Neutrophil (primary cell): ENCODE results near the gene NEK1.

Source experiments
- H3K27ac ChIP-seq: fragments of 200-600 bp; sonication (generic); 2 replicates; pipeline ENCODE4 v1.5.1; 2016; ENCODE audit warnings: mild to moderate bottlenecking, moderate library complexity
- H3K27me3 ChIP-seq: fragments of 200-600 bp; sonication (generic); 2 replicates; pipeline ENCODE4 v1.6.0; 2016; ENCODE audit warnings: mild to moderate bottlenecking
- H3K36me3 ChIP-seq: fragments of 200-600 bp; sonication (generic); 2 replicates; pipeline ENCODE4 v1.5.1; 2017
- H3K4me1 ChIP-seq, 2 experiments: fragments of 200-600 bp in 1 of 2; sonication (generic) in 1 of 2; 1 replicate in 1 of 2; 2 replicates in 1 of 2; pipeline versions ENCODE4 v1.5.1 to v1.6.1; 2013 to 2016; ENCODE audit warnings: low read depth in 1 of 2, low read length in 1 of 2, mild to moderate bottlenecking in 1 of 2, moderate library complexity in 1 of 2; ENCODE audit not compliant: control insufficient read depth in 1 of 2, insufficient read depth in 1 of 2
- H3K4me3 ChIP-seq, 2 experiments: fragments of 200-600 bp in 1 of 2; sonication (generic) in 1 of 2; 1 replicate in 1 of 2; 2 replicates in 1 of 2; pipeline ENCODE4 v1.5.1; 2013 to 2016; ENCODE audit warnings: low read depth in 1 of 2, low read length in 1 of 2, mild to moderate bottlenecking in 1 of 2, moderate library complexity in 1 of 2
- H3K9me3 ChIP-seq: fragments of 200-600 bp; sonication (generic); 2 replicates; pipeline ENCODE4 v1.5.1; 2016
- CTCF ChIP-seq: fragments of 200-600 bp; sonication (generic); IDR thresholded peaks from 2 replicates; pipeline ENCODE4 v1.5.1; 2016; ENCODE audit warnings: antibody characterized with exemption

The NEK1 gene

DNA sequence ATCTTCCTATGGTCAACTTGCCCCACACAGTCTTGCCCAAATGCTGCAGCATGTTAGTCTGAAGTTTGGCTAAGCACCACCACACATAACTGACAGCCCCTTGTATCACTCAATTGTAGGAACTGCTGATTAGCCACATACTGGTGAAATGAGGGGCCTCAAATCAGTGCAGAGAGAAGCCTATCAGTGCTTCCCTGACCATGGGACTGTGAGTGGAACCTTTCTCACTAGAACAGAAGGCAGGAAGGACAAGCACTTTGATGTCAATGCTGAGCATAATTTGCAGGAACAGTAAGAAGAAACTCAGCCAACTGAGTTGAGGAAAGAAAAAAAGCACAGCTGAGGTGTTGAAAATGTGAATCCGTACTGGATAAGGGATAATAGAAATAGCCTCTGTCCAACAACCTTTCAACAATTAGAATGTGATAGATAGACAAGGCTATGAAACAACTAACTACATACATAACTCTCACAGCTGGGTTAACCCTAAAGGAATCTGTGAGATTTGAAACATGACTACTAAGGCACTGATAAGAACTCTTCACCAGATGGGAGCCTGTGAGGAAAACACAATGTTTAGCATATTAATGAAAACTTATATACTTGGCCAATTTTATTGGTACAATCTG is 205.1 kb downstream of the NEK1 start:
- no peaks in the 10 kb centered on the region for H3K36me3 ChIP-seq
- TF ChIP-seq CTCF: no peak
- no peak overlapping the region for H3K4me3 ChIP-seq
- peaks cover 0 to 3% of the 10 kb centered on the region in 2 experiments for H3K4me1 ChIP-seq
- no peak overlapping the region for H3K27ac ChIP-seq
- H3K9me3 ChIP-seq: no peaks in the 10 kb centered on the region
- H3K27me3 ChIP-seq: no peaks in the 10 kb centered on the region

DNA sequence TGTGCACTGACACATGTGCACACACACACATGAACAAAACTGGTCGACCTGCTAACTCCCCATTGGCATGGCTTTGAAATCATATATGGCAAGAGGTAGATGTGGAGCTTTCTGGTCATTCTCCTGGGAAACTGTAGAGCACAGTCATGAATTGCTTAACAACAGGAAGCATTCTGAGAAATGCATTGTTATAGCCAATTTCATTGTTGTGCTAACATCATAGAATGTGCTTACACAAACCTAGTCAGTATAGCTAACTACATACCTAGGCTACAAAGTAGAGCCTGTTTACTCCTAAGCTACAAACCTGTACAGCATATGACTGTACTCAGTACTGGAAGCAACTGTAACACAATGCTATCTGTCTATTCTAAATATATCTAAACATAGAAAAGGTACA is 207.4 kb downstream of the NEK1 start:
- no peaks in the 10 kb centered on the region for H3K27me3 ChIP-seq
- TF ChIP-seq CTCF: no peak
- H3K27ac ChIP-seq: no peak overlapping the region
- no peaks in the 10 kb centered on the region for H3K9me3 ChIP-seq
- H3K36me3 ChIP-seq: no peaks in the 10 kb centered on the region
- H3K4me3 ChIP-seq: no peak overlapping the region
- no peaks in the 10 kb centered on the region for H3K4me1 ChIP-seq

GRCh38 chr4:169400832-169401231 is 211.6 kb downstream of the NEK1 start:
- H3K4me1 ChIP-seq: no peaks in the 10 kb centered on the region
- no peak overlapping the region for H3K4me3 ChIP-seq
- no peak for TF ChIP-seq CTCF

DNA sequence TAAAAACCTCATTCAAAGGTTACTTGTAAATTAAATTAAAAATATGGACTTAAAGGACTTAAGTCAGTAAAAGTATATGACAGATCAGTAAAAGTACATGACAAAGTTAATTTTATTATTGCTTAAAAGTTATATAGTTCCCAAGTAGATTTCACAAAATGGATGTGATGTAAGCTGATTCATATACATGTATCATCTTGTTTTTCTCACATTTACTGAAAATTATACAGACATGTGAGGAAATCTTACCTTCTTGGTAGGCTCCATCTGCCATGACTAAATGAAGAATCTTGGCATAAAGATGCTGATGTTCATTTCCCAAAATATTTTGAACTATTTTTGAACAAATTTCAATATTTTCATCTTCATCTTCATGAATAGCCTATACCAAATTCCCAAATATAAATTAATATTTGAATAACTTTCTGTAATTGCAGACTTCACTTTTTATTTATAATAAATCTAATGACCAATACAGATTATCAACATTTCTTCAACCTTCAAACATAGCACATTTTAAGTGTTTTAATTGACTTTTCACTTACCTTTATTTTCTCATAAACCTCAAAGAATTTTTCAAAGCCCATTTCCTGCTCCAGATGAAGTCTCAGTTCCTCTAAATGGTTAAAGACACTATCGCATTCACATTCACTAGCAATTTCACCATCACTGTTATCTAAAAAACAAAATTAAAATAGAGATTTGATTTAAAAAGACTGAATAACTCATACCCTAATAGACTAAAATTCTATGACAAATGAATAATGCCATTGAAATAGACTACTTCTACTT is 212.2 kb downstream of the NEK1 start:
- H3K9me3 ChIP-seq: no peaks in the 10 kb centered on the region
- H3K27me3 ChIP-seq: no peaks in the 10 kb centered on the region
- no peak overlapping the region for H3K4me3 ChIP-seq
- no peaks in the 10 kb centered on the region for H3K36me3 ChIP-seq
- no peaks in the 10 kb centered on the region for H3K4me1 ChIP-seq
- TF ChIP-seq CTCF: no peak
- no peak overlapping the region for H3K27ac ChIP-seq

More at GRCh38 chr4:169400832-169401231, 211.6 kb downstream of the NEK1 start:
- Histone ChIP-seq H3K27me3 (no peaks in the 10 kb centered on the region), H3K9me3 (no peaks in the 10 kb centered on the region), H3K27ac (no peak overlapping the region), H3K36me3 (no peaks in the 10 kb centered on the region)

- H3K9me3 ChIP-seq: no peaks in the 10 kb centered on the region
- no peak for TF ChIP-seq CTCF
- no peaks in the 10 kb centered on the region for H3K27me3 ChIP-seq
- H3K27ac ChIP-seq: no peak overlapping the region
- H3K4me3 ChIP-seq: no peak overlapping the region
- no peaks in the 10 kb centered on the region for H3K4me1 ChIP-seq
- H3K36me3 ChIP-seq: no peaks in the 10 kb centered on the region
These were observed 214.1 kb downstream of the NEK1 start for GRCh38 chr4:169398316-169398715.
